GM12891 (cell line): ENCODE data around the gene FAM227A.

Source experiments
- DNase-seq: peaks from one replicate; pipeline ENCODE4 v3.0.0; 2011; ENCODE audit warnings: low spot score; ENCODE audit not compliant: insufficient read length
- FAIRE-seq: peaks from 2 replicates; lab custom pipeline; 2011; peaks lifted over from hg19 to GRCh38; lab: Jason Lieb, UNC
- PAX5 ChIP-seq: IDR thresholded peaks from 2 replicates; pipeline ENCODE4 v1.6.1; 2011; ENCODE audit warnings: low read length, moderate library complexity, mild to moderate bottlenecking; ENCODE audit not compliant: insufficient read depth, severe bottlenecking
- POLR2A ChIP-seq: IDR thresholded peaks from 2 replicates; pipeline ENCODE4 v1.6.1; 2011; ENCODE audit warnings: low read depth, low read length, control low read depth
- POLR2AphosphoS5 ChIP-seq: IDR thresholded peaks from 2 replicates; pipeline ENCODE4 v1.6.1; 2011; ENCODE audit warnings: low read depth, low read length, control low read depth
- POU2F2 ChIP-seq: IDR thresholded peaks from 2 replicates; pipeline ENCODE4 v1.6.1; 2011; ENCODE audit warnings: low read depth, mild to moderate bottlenecking, control low read depth, low read length, moderate library complexity
- SPI1 ChIP-seq: IDR thresholded peaks from 2 replicates; pipeline ENCODE4 v1.6.1; 2011; ENCODE audit warnings: low read depth, low read length, control low read depth
- TAF1 ChIP-seq: IDR thresholded peaks from 2 replicates; pipeline ENCODE4 v1.6.1; 2011; ENCODE audit warnings: low read depth, low read length, control low read depth

FAM227A gene

DNA sequence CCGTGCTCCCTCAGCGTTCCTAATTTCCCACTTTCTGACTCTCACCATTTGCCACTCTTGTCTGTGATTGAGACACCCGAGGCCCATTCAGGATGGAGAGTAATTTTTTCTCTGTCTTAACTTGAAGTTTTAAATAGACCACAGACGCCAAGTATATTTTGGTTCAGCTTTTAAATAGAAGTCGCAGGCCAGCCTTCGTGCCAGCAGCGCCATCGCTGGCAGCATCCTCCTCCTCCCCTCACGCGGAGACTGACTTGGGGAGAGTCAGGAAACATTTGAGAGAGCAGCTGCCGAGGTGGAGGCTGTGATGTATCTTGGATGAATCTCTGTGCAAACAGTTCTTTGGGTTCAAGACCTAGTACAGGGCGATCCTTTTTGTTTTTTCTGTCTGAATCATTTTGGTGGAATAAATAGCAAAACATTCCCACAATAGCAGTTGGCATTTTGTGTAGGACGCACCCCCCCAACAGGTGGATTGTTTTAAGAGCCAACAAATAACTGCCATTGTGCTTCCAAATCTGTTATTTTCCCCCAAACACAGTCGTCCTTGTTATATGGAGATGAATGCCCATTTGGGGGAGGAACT is 85.3 kb downstream of the FAM227A start:
- TF ChIP-seq TAF1 (no peak), POLR2A (no peak), PAX5 (no peak), SPI1 (no peak), POLR2AphosphoS5 (no peak), POU2F2 (no peak)
- no peak for FAIRE-seq
- peak; percentile 25 for DNase-seq

DNA sequence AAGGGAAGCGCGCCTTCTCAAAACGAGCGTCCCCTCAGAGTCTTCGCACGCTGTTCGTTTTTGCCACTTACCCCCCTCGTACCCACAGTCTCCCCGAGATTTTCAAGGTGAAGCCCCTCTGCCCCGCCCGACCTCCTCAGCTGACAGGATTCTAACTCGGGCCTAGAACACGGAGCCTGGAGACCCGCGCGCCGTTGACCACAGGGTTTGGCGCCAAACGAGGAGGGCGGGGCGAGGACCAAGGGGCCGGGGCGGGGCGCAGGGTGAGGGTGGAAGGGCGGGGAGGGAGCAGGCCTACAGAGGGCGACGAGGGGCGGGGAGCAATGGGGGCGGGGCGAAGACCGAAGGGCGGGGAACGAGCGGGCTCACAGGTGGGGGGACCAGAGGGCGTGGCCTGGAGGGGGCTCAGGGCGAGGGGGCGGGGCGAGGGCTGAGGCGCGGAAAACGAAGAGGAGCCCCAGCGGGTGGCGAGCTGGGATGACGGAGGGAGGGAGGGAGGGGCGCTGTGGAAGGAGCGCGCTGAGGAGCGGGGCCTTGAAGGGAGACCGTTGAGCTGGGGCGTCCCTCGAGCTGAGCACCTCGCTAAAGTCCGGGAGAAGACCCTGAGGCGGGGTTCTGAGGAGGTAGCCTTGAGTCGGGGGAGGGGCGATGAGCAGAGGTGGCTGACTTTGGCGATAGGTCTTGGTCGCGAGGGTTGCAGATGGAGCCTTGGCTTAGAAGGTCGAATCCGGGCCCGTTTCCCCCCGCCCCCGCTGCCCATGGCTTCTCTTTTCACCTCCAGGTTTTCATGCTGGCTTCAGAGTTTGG is 86.0 kb downstream of the FAM227A start, which contains the start of gene DMC1:
TSS of gene DMC1 (minus strand) at position 212 of the 807 bp plus-strand sequence. CDS start 1,927 bp downstream, outside the sequence.
- DNase-seq (peak; percentile 93), FAIRE-seq (peak; percentile 95)

DNA sequence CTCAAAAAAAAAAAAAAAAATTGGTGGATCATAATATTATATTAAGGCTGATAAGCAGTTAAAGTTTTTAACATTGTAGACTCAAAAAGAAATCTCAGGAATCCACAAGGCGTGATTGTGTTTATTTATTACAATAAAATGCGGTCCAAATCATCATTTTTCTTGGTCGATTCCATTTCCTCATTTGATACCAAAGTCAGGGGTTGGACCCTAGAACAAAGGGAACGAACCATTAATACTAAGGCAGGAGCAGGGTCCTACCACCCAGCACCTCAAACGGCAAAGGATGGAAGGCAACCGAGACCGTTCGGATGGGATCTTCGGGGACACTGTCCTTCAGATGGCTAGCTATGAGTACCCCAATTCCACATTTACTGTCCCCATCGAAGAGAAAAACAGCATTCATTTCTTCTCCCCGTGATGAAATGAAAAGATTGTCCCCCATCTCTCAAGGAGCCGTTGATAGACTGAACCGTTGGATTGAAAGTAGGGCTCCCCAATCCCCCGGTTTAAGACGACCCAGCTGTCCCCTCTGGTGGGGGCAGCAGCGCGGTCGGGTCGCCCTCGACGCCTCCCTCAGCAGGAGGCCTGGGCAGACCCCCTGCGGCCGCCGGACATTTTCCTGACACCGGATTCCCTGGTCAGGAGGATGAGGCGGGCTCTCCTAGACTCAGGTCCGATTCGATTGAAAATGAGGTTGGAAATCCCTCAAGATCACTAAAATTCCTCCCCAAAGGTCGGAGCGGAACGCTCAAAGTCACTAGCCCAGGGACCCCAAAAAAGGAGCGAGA is 86.8 kb downstream of the FAM227A start:
- DNase-seq: peak; percentile 15
- FAIRE-seq: peak; percentile 50

More for the DNA sequence above, 86.0 kb downstream of the FAM227A start, which contains the start of gene DMC1:
- TF ChIP-seq SPI1 (no peak; the same call in 1 of the 2 replicates), POU2F2 (no peak), TAF1 (no peak), POLR2A (no peak), POLR2AphosphoS5 (no peak), PAX5 (no peak)

DNA sequence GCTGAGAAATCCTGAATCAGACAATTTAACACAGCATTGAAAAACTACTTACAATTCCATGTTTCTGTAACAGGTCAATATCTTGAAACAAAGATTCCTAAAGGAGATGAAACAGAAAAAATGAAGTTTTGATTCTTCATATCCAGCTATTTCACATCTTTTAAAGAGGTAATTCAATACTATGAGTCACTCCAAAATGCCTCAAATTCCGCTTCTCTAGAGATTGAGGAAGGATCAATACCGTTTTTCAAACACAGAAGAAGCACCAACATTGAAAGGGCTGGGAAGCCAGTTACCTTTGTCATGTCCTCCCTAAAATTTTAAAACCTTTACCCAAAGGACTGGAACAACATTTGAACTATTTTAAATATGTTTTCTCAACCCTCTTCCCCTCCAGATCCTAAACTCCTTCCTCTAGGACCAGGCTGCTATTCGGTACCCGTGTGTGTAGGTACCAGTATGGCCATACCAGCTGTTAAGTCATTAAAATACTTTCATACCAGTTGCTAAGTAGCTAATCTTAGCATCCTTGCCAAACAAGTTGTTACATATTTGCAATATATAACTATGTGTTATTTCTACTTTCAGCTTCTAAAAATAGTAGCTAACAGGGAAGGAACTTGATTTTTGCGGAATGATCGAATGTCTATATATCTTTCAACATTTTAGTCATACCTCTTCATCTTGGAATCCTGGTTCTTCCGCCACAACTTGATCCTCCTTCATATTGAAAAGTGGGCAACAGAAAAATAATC is 88.5 kb downstream of the FAM227A start:
- no peak for TF ChIP-seq TAF1
- TF ChIP-seq PAX5: no peak
- TF ChIP-seq POU2F2: no peak
- no peak for TF ChIP-seq SPI1
- TF ChIP-seq POLR2AphosphoS5: no peak
- no peak for TF ChIP-seq POLR2A
- no peak for DNase-seq

More for the DNA sequence above, 86.8 kb downstream of the FAM227A start:
- no peak for TF ChIP-seq POU2F2
- no peak for TF ChIP-seq POLR2A
- no peak for TF ChIP-seq POLR2AphosphoS5
- 0 out of 2 replicates have a peak, but pooled peaks have one; percentile 46 for TF ChIP-seq SPI1

DNA sequence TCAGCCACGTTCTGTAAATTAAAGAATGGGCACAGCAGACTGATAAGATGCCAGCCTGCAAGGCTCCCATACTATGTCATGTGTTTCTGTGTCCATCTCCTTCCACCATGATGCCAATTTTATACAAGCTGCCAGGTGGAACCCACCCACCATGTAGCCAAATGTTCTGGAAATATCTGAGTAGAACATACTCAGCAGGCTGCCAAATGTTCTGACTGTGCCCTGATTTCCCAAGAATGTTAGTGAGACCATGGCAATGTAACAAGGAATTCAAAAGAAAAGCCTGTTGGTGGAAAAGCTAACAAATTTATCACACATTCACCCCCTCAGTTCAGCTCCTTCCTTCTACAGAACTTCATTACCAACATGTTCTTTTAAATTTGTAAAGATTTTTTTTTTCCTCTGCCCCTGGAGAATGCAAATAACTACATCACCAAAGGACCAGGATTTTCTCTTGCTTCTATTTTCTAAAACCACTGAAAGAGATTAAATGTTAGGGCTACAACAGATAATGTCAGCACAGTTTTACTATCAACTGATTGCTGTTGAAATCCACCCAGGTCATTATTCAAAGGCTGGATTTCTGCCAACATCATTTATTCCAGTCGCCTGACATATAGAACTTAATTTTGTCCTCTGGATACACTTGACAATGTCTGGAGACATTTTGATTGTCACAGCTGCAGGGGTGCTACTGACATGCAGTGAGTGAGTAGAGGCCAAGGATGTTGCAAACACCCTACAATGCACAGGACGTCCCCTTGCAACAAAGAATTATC is 89.3 kb downstream of the FAM227A start:
- DNase-seq: no peak
- TF ChIP-seq PAX5: no peak
- no peak for TF ChIP-seq POLR2AphosphoS5
- no peak for TF ChIP-seq TAF1
- TF ChIP-seq POU2F2: no peak
- TF ChIP-seq SPI1: no peak
- no peak for TF ChIP-seq POLR2A
- peak; percentile 58 for FAIRE-seq

More for the DNA sequence above, 88.5 kb downstream of the FAM227A start:
- no peak for FAIRE-seq

DNA sequence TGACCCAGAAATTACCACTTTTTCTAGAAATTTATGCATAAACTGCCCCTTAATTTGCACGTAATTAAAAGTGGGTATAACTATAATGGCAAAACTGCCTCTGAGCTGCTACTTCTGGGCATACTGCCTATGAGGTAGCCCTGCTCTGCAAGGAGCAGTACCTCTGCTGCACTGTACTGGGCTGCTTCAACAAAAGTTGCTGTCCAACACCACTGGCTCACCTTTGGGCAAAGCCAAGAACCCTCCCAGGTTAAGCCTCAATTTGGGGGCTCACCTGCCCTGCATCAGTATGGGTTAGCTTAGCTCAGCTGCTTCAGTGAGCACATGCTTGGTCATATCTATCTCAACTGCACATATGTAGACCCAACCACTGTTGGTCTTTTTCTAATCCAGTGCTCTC is 90.8 kb downstream of the FAM227A start:
- no peak for FAIRE-seq
- TF ChIP-seq POLR2A: no peak
- TF ChIP-seq POU2F2: no peak
- no peak for TF ChIP-seq POLR2AphosphoS5
- no peak for TF ChIP-seq PAX5
- TF ChIP-seq SPI1: no peak
- TF ChIP-seq TAF1: no peak
- DNase-seq: no peak

DNA sequence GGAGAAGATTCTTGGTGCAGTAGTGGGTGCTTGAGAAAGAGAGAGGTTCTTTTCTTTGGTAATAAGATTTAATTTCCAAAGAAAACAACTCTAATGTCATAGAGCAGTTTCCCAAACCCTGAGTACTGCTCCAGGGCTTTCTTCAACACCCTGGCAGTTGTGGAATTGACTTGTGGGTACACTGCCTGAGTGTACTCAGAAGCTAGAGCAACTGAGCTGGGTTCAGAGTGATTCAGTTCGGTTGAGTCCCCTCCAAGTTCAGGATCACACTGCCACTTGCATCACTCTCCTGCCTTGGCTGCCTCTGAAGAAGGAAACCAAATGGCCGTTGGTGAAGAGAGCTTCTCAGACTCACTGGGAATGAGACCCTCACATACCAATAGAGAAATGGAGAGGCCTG is 91.5 kb downstream of the FAM227A start:
- DNase-seq (no peak), FAIRE-seq (no peak)
- no peak for TF ChIP-seq POU2F2
- no peak for TF ChIP-seq SPI1
- no peak for TF ChIP-seq POLR2A

DNA sequence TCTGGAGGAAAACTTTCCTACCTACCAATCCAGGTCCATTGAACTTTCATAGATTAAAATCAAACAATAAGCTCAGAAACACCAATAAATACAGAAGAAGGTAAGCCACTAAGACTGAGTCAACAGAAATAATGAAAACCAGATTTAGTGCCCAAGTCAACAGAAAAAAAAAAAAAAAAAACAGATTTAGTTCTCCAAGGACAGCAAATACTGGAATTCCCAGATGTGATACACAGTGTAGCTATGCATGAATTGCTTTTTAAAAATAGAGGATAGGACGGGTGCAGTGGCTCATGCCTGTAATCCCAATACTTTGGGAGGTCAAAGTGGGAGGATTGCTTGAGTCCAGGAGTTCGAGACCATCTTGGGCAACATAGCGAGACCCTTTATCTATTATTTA is 101.9 kb downstream of the FAM227A start:
- TF ChIP-seq SPI1: no peak
- no peak for TF ChIP-seq TAF1
- DNase-seq (no peak), FAIRE-seq (no peak)
